ENCODE results near the gene OR56A4.

The OR56A4 gene

GRCh38 chr11:6002202-6002699 is 4.5 kb downstream of the OR56A4 start:
- Histone ChIP-seq H3K4me1 (ENCODE audit: control insufficient read depth in 1 of 2, insufficient read depth in 2 of 2, low read length in 2 of 2) (no peaks in the 10 kb centered on the region), H3K27me3 (ENCODE audit: low read depth, low read length) (no peaks in the 10 kb centered on the region), H3K4me3 (ENCODE audit: low read depth in 1 of 2, low read length in 2 of 2) (no peak overlapping the region), H3K27ac (ENCODE audit: low read length) (no peak overlapping the region), H3K9me3 (ENCODE audit: control insufficient read depth in 1 of 2, low read length in 2 of 2) (no peaks in the 10 kb centered on the region), H3K36me3 (ENCODE audit: control insufficient read depth in 1 of 2, insufficient read depth in 2 of 2, low read length in 2 of 2) (no peaks in the 10 kb centered on the region)

DNA sequence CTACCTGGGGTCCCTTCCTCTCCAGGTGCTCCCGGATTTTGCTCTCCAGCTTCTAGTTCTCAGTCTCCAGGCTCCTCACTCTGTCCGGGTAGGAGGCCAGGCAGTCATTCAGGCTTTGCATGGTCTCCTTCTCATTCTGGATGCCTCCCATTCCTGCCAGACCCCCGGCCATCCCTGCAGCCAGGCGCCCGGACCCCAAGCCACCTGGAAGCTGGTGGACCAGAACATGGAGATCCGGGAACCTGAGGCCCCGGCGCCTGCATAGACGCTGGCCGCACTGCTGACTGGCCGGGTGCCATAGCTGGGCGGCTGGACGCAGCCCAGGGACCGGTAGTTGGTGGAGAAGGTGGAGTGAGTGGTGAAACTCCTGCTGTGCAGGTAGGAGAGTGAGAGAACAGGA is 12.0 kb downstream of the OR56A4 start:
- H3K9me3 ChIP-seq (ENCODE audit: control insufficient read depth in 1 of 2, low read length in 2 of 2): no peaks in the 10 kb centered on the region
- H3K4me3 ChIP-seq (ENCODE audit: low read depth in 1 of 2, low read length in 2 of 2): no peak overlapping the region
- H3K27me3 ChIP-seq (ENCODE audit: low read depth, low read length): no peaks in the 10 kb centered on the region
- H3K36me3 ChIP-seq (ENCODE audit: control insufficient read depth in 1 of 2, insufficient read depth in 2 of 2, low read length in 2 of 2): no peaks in the 10 kb centered on the region
- H3K4me1 ChIP-seq (ENCODE audit: control insufficient read depth in 1 of 2, insufficient read depth in 2 of 2, low read length in 2 of 2): no peaks in the 10 kb centered on the region
- H3K27ac ChIP-seq (ENCODE audit: low read length): no peak overlapping the region

- no peak overlapping the region for H3K27ac ChIP-seq (ENCODE audit: low read length)
- no peaks in the 10 kb centered on the region for H3K4me1 ChIP-seq (ENCODE audit: control insufficient read depth in 1 of 2, insufficient read depth in 2 of 2, low read length in 2 of 2)
- H3K27me3 ChIP-seq (ENCODE audit: low read depth, low read length): no peaks in the 10 kb centered on the region
These were observed 14.0 kb downstream of the OR56A4 start for GRCh38 chr11:5992604-5993251.

DNA sequence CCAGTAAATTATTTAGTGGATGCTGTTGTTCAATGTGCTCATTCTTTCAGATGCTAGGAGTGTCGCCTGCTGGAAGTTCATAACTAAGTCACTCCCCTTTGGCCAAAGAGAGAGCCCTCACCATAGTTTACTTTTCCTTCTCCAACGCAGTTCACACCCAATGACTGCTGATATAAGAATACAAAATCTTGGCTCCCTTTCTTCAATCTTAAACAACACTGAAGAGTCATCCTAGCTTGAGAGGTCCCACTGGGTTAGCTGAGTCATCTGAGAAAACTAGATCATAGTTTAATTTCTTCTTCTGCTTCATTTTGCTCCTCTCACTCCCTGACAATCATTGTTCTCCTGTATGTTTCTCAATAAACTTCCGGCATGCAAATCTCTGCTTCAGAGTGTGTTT is 14.6 kb downstream of the OR56A4 start:
- Histone ChIP-seq H3K9me3 (ENCODE audit: control insufficient read depth in 1 of 2, low read length in 2 of 2) (no peaks in the 10 kb centered on the region), H3K27ac (ENCODE audit: low read length) (no peak overlapping the region), H3K4me1 (ENCODE audit: control insufficient read depth in 1 of 2, insufficient read depth in 2 of 2, low read length in 2 of 2) (no peaks in the 10 kb centered on the region), H3K27me3 (ENCODE audit: low read depth, low read length) (no peaks in the 10 kb centered on the region), H3K36me3 (ENCODE audit: control insufficient read depth in 1 of 2, insufficient read depth in 2 of 2, low read length in 2 of 2) (no peaks in the 10 kb centered on the region), H3K4me3 (ENCODE audit: low read depth in 1 of 2, low read length in 2 of 2) (no peak overlapping the region)

More at GRCh38 chr11:5992604-5993251, 14.0 kb downstream of the OR56A4 start:
- H3K36me3 ChIP-seq (ENCODE audit: control insufficient read depth in 1 of 2, insufficient read depth in 2 of 2, low read length in 2 of 2): no peaks in the 10 kb centered on the region
- H3K9me3 ChIP-seq (ENCODE audit: control insufficient read depth in 1 of 2, low read length in 2 of 2): no peaks in the 10 kb centered on the region
- no peak overlapping the region for H3K4me3 ChIP-seq (ENCODE audit: low read depth in 1 of 2, low read length in 2 of 2)

DNA sequence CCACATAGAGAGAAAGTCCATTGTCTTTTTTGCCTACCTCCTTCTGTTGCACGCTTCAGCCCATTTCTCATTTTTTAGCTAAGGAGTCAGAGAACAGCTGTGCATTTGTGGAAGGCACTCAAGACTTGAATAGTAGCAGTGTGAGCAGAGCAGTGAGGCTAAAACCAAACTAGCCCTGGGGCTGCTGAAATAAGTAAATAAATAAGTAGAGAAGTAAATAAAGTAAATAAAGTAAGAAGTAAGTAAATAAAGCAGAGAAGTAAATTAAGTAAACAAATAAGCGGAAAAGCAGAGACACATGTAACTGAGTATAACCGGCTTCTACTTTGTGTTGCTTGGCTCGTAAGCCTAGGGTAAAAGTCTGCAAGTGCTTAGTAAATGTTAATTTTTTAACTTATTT is 17.5 kb downstream of the OR56A4 start:
- H3K27me3 ChIP-seq (ENCODE audit: low read depth, low read length): no peaks in the 10 kb centered on the region
- H3K4me1 ChIP-seq (ENCODE audit: control insufficient read depth in 1 of 2, insufficient read depth in 2 of 2, low read length in 2 of 2): no peaks in the 10 kb centered on the region
- H3K4me3 ChIP-seq (ENCODE audit: low read depth in 1 of 2, low read length in 2 of 2): no peak overlapping the region
- H3K9me3 ChIP-seq (ENCODE audit: control insufficient read depth in 1 of 2, low read length in 2 of 2): no peaks in the 10 kb centered on the region
- no peaks in the 10 kb centered on the region for H3K36me3 ChIP-seq (ENCODE audit: control insufficient read depth in 1 of 2, insufficient read depth in 2 of 2, low read length in 2 of 2)
- H3K27ac ChIP-seq (ENCODE audit: low read length): no peak overlapping the region

GRCh38 chr11:5986885-5987284 is 19.9 kb downstream of the OR56A4 start, which contains the start of gene OR52L1:
Gene OR52L1 (minus strand): TSS chr11:5986985. CDS start chr11:5986930, 55 bp downstream.
- no peaks in the 10 kb centered on the region for H3K4me1 ChIP-seq (ENCODE audit: control insufficient read depth in 1 of 2, insufficient read depth in 2 of 2, low read length in 2 of 2)
- no peak within 1 kb of the TSS for H3K27ac ChIP-seq (ENCODE audit: low read length)
- no peaks in the 10 kb centered on the region for H3K9me3 ChIP-seq (ENCODE audit: control insufficient read depth in 1 of 2, low read length in 2 of 2)
- H3K36me3 ChIP-seq (ENCODE audit: control insufficient read depth in 1 of 2, insufficient read depth in 2 of 2, low read length in 2 of 2): no peaks in the 10 kb centered on the region
- no peaks in the 10 kb centered on the region for H3K27me3 ChIP-seq (ENCODE audit: low read depth, low read length)
- H3K4me3 ChIP-seq (ENCODE audit: low read depth in 1 of 2, low read length in 2 of 2): no peak within 1 kb of the TSS

GRCh38 chr11:5983443-5983842 is 23.3 kb downstream of the OR56A4 start:
- Histone ChIP-seq H3K9me3 (ENCODE audit: control insufficient read depth in 1 of 2, low read length in 2 of 2) (no peaks in the 10 kb centered on the region), H3K4me1 (ENCODE audit: control insufficient read depth in 1 of 2, insufficient read depth in 2 of 2, low read length in 2 of 2) (no peaks in the 10 kb centered on the region)

DNA sequence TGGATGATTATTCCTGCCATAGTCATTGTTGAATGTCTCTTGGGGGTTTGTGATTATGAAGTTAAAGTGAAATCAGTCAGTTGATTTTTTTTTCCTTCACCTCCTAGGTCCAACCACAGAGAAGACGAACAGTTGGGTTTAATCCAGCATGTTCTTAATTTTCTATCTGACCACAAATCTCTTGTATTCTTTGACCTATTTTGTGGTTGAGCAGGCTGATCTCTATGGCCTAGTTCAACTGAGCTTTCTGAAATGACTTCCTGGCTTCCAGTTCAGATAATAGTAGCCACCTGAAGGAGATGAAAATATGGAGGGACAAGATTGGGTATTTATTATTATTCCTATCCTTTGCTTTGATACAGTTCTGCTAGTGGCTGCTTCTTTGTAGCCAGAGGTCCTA is 33.2 kb downstream of the OR56A4 start:
- Histone ChIP-seq H3K9me3 (ENCODE audit: control insufficient read depth in 1 of 2, low read length in 2 of 2) (no peaks in the 10 kb centered on the region), H3K4me1 (ENCODE audit: control insufficient read depth in 1 of 2, insufficient read depth in 2 of 2, low read length in 2 of 2) (no peaks in the 10 kb centered on the region), H3K4me3 (ENCODE audit: low read depth in 1 of 2, low read length in 2 of 2) (no peak overlapping the region), H3K27me3 (ENCODE audit: low read depth, low read length) (no peaks in the 10 kb centered on the region), H3K27ac (ENCODE audit: low read length) (no peak overlapping the region), H3K36me3 (ENCODE audit: control insufficient read depth in 1 of 2, insufficient read depth in 2 of 2, low read length in 2 of 2) (no peaks in the 10 kb centered on the region)

More at GRCh38 chr11:5983443-5983842, 23.3 kb downstream of the OR56A4 start:
- Histone ChIP-seq H3K36me3 (ENCODE audit: control insufficient read depth in 1 of 2, insufficient read depth in 2 of 2, low read length in 2 of 2) (no peaks in the 10 kb centered on the region), H3K27ac (ENCODE audit: low read length) (no peak overlapping the region), H3K27me3 (ENCODE audit: low read depth, low read length) (no peaks in the 10 kb centered on the region), H3K4me3 (ENCODE audit: low read depth in 1 of 2, low read length in 2 of 2) (no peak overlapping the region)

DNA sequence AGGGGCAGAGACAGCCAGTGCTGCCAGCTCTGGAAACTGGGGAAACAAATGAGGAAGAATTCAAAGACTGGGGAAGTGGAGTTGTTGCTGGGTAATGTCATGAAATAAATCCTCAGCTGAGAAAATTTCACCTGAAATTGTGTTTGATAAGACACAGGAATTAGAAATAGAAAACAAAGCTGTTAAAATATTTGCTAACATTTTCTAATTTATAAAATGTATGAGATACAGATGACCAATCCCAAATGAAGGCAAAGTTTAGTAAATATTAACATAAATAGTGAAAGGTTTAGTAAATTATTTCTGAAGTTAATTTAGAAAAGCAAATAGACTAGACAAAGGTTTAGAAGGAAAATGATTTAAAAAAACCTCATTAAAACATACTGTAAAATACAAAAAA is 38.4 kb downstream of the OR56A4 start, which contains the start of gene OR56A5:
OR56A5 (minus strand) TSS at position 101 of the 400 bp plus-strand sequence; CDS start at position 101, 0 bp downstream.
- Histone ChIP-seq H3K4me3 (ENCODE audit: low read depth in 1 of 2, low read length in 2 of 2) (no peak within 1 kb of the TSS), H3K36me3 (ENCODE audit: control insufficient read depth in 1 of 2, insufficient read depth in 2 of 2, low read length in 2 of 2) (no peaks in the 10 kb centered on the region), H3K27ac (ENCODE audit: low read length) (no peak within 1 kb of the TSS), H3K4me1 (ENCODE audit: control insufficient read depth in 1 of 2, insufficient read depth in 2 of 2, low read length in 2 of 2) (no peaks in the 10 kb centered on the region), H3K9me3 (ENCODE audit: control insufficient read depth in 1 of 2, low read length in 2 of 2) (peaks cover 2 to 6% of the 10 kb centered on the region in 2 donors), H3K27me3 (ENCODE audit: low read depth, low read length) (no peaks in the 10 kb centered on the region)

- Histone ChIP-seq H3K9me3 (ENCODE audit: control insufficient read depth in 1 of 2, low read length in 2 of 2) (peaks cover 7 to 11% of the 10 kb centered on the region in 2 donors), H3K4me3 (ENCODE audit: low read depth in 1 of 2, low read length in 2 of 2) (no peak overlapping the region), H3K4me1 (ENCODE audit: control insufficient read depth in 1 of 2, insufficient read depth in 2 of 2, low read length in 2 of 2) (no peaks in the 10 kb centered on the region), H3K27ac (ENCODE audit: low read length) (no peak overlapping the region), H3K36me3 (ENCODE audit: control insufficient read depth in 1 of 2, insufficient read depth in 2 of 2, low read length in 2 of 2) (no peaks in the 10 kb centered on the region), H3K27me3 (ENCODE audit: low read depth, low read length) (no peaks in the 10 kb centered on the region)
These were observed 39.0 kb downstream of the OR56A4 start for GRCh38 chr11:5967708-5968107.

- no peaks in the 10 kb centered on the region for H3K4me1 ChIP-seq (ENCODE audit: control insufficient read depth in 1 of 2, insufficient read depth in 2 of 2, low read length in 2 of 2)
- no peak overlapping the region for H3K27ac ChIP-seq (ENCODE audit: low read length)
- H3K4me3 ChIP-seq (ENCODE audit: low read depth in 1 of 2, low read length in 2 of 2): no peak overlapping the region
These were observed 39.8 kb downstream of the OR56A4 start for GRCh38 chr11:5966958-5967357.

More at GRCh38 chr11:5966958-5967357, 39.8 kb downstream of the OR56A4 start:
- Histone ChIP-seq H3K9me3 (ENCODE audit: control insufficient read depth in 1 of 2, low read length in 2 of 2) (peaks cover 7 to 11% of the 10 kb centered on the region in 2 donors), H3K27me3 (ENCODE audit: low read depth, low read length) (no peaks in the 10 kb centered on the region), H3K36me3 (ENCODE audit: control insufficient read depth in 1 of 2, insufficient read depth in 2 of 2, low read length in 2 of 2) (no peaks in the 10 kb centered on the region)
